HG03457 (cell line): ENCODE measurements around the gene EP400.

Source experiments
- ATAC-seq: cut with Tn5 transposase; IDR thresholded peaks from one replicate; pipeline ENCODE4 v1.9.1; 2021; ENCODE audit warnings: moderate number of reproducible peaks; ENCODE audit not compliant: unreplicated experiment

The EP400 gene

DNA sequence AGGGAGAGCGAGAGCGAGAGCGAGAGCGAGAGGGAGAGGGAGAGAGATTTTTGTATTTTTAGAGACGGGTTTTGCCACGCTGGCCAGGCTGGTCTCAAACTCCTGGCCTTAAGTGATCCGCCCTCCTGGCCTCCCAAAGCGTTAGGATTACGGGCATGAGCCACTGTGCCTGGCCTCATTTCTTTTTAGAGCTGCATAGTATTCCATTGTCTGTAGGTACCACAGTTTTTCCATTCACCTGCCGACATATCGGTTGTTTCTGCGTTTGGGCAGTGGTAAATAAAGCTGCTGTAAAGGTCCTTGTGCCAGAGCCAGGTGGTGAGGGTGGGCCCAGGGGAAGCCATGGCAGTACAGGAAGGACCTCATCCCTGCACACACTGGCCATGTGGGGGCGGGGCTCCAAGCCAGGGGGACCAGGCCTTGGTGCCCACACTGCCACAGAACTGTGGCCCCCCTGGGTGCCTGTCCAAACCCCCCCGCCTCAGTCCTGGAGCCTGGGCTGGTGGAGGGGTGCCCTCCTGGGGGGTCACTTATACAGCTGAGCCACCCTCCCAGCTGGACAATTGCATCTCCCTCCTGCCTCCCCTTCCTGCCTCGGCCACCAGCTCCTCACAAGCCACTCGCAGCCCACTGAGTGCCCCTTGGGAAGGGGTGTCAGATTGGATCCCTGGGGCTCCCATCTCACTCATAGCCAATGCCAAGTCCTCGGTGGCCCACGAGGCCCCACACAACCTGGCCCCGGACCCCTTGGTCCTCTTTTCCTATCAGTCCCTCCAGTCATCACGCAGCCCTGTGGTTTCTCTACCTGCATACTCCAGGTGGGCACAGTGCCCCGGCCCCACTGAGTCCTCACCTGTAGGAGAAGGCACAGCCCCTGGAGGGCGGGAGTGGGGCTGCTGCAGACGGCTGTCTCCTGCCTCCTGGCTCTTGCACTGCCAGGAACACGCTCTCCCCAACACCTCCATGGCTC, 22.3 kb upstream of the EP400 start:
- no peak for ATAC-seq

DNA sequence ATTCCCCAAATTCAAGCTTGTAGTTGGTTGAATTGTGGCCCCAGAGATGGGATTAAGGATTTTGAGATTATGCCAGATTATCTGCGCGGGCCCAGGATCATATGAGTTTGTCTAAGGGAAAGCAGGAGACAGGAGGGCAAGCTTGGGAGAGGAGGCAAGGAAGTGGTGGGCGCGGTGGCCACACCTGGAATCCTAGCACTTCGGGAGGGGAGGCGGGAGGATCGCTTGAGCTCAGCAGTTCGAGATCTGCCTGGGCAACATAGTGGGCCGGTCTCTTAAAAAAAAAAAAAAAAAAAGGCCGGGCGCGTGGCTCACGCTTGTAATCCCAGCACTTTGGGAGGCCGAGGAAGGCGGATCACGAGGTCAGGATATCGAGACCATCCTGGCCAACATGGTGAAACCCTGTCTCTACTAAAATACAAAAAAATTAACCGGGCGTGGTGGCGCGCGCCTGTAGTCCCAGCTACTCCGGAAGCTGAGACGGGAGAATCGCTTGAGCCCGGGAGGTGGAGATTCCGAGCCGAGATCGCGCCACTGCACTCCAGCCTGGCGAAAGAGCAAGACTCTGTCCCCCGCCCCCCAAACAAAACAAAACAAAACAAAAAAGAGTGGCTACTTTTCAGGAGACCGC, 21.5 kb upstream of the EP400 start:
- no peak for ATAC-seq

DNA sequence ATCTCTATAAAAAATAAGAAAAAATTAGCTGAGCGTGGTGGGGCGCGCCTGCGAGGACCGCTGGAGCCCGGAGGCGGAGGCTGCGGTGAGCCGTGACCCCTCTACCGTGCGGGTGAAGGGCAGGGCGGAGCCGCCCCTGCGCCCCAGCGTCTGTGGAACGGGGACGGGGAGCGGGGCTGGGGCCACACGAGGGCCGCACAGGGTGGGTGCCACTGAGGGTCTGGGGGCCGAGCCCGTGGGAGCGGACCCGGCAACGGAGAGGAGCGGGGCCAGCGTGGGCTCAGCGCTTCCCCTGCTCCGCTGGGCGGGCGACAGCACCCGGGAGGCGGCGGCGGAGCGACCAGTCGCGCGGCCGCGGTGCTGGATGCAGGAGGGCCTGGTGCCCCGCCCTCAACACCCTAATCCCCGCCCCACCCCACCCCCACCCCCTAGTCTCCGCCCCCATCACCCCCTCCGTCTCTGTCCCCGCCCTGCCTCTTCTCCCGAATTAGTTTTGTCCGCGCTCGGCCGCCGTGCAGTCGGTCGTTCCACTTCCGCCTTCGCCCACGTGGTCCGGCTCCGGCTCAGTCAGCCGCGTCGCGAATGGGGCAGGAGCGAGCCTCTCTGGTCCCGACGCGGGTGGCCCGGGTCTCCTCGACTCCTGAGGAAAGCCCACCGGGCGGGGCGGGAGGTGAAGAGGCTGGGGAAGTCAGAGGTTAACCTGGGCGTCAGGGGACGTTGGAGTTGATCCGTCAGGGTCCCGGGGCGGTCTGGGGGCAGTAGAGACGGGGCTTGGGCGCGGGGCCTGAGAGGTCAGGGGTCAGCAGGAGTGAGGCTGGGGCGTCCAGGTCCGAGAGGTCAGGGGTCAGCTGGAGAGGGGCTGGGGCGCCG, 20.8 kb upstream of the EP400 start, which contains the start of gene PUS1:
Gene PUS1 (plus strand): TSS at position 566 of the 870 bp plus-strand sequence. CDS start 447 bp downstream, outside the sequence.
- ATAC-seq = peak; percentile 53

DNA sequence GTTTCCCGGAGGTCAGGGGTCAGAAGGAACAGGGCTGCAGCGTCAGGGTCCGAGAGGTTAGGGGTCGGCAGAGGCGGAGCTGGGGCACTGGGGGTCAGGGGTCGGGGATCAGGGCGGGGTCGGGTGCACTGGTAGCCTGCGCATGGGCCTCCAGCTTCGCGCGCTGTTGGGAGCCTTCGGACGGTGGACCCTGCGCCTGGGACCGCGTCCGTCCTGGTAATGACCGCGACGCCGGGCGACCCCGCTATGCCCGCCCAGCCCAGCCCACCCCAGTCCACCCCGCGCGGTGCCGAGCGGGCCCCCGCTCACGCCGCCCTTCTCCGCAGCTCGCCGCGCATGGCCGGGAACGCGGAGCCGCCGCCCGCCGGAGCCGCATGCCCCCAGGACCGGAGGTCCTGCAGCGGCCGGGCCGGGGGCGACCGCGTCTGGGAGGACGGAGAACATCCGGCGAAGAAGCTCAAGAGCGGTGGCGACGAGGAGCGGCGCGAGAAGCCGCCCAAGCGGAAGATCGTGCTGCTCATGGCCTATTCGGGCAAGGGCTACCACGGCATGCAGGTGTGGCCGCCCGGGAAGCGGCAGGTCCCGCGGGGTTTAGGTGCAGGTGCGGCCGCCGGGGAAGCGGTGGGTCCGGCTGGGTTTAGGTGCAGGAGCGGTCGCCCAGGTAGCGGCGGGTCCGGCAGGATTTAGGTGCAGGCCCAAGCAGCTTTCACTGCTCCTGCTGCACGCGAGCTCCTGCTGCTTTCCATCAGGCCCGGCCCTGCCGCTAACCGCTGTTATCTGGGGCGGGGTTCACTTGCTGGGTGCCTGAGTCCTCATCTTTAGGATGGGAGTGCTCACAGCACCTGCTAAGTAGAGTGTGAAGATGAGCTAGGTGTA, 19.9 kb upstream of the EP400 start:
- no peak for ATAC-seq

DNA sequence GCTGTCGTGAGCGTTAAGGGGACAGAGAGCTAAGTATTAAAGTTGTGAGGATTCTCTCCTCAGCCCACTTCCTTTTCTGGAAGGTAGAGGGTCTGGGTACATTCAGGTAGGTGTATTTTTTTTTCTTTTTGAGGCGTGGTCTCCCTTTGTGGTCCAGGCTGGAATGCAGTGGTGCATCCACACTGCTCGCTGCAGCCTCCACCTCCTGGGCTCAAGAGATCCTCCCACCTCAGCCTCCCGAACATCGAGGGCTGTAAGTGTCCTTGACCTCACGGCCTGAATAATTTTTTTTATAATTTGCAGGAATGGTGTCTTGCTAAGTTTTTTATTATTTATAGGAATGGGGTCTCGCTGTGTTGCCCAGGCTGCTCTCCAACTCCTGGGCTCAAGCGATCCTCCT, 19.2 kb upstream of the EP400 start:
- ATAC-seq = no peak

DNA sequence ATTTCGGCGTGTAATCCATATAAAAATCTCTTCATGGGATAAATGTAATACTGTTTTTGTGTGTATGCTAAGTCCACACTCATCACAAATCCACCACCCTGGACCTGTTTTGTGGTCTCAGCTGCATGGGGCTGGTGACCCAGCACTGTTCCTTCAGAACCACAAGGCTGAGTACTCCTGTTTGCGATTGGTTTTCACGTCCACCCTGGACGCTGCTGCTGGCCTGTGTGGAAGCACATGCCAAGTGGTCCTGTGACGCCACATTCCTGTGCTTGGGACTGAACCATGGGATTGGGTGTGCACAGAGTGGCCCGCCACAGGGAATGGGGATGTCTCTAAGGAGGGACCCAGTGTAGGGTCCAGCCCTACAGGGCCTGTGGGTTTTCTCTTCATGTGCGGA, 16.4 kb upstream of the EP400 start:
- no peak for ATAC-seq

DNA sequence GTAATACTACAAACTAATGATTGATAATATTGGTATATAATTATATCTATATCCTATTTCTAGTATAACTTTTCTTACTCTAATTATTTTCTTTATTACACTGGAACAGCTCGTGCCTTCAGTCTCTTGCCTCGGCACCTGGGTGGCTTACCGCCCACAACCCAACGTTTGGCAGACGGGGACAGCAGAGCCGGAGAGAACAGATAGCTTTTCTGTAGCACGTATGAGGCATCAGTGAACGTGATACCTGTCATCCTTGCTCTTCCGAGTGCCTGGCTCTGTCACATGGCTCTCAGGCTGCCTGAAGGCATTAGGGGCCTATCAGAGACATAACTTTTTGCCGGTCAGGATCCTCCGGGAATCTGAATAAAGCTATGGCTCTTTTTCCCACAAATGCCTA, 15.2 kb upstream of the EP400 start:
- ATAC-seq = no peak

DNA sequence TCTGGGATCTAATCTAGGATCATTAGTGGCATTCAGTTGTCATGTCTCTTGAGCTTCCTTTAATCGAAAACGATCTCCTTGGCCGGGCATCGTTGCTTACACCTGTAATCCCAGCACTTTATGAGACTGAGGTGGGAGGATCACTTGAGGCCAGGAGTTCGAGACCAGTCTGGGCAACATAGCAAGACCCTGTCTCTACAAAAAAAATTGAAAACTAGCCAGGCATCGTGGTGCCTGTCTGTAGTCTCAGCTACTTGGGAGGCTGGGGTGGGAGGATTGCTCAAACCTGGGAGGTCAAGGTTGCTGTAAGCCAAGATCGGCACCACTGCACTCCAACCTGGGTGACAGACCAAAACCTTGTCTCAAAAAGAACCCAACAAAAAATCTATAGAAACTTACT, 11.7 kb upstream of the EP400 start:
- ATAC-seq = no peak

DNA sequence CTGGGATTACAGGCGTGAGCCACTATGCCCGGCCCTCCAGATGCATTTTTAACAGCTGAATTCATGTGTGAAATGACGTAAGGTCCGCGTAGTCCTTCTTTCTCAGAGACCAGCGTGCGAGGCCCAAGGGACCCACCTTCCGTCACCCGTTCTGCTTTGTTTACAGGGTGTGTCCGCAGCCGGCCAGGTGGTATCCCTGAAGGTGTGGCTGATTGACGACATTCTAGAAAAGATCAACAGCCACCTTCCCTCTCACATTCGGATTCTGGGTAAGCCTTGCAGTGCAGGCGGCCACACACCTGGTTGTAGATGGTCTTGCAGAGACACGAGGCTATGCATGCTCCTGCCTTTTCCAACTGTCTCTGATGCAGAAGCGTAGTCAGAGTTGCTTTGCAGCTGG, 10.7 kb upstream of the EP400 start:
- no peak for ATAC-seq

DNA sequence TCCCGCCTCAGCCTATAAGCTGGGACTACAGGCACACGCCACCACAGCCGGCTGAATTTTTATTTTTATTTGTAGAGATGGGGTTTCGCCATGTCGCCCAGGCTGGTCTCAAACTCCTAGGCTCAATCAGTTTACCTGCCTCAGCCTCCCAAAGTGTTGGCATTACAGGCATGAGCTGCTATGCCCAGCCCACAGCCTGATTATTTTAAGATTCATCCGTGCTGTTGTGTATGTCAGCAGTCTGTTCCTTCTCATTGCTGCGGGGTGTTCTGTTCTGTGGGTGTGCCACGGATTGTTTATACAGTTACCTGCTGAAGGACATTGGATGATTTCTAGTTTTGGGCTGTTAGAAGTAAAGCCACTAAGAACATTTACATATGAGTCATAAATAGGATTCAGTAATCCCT, 9.6 kb upstream of the EP400 start:
- ATAC-seq = no peak

DNA sequence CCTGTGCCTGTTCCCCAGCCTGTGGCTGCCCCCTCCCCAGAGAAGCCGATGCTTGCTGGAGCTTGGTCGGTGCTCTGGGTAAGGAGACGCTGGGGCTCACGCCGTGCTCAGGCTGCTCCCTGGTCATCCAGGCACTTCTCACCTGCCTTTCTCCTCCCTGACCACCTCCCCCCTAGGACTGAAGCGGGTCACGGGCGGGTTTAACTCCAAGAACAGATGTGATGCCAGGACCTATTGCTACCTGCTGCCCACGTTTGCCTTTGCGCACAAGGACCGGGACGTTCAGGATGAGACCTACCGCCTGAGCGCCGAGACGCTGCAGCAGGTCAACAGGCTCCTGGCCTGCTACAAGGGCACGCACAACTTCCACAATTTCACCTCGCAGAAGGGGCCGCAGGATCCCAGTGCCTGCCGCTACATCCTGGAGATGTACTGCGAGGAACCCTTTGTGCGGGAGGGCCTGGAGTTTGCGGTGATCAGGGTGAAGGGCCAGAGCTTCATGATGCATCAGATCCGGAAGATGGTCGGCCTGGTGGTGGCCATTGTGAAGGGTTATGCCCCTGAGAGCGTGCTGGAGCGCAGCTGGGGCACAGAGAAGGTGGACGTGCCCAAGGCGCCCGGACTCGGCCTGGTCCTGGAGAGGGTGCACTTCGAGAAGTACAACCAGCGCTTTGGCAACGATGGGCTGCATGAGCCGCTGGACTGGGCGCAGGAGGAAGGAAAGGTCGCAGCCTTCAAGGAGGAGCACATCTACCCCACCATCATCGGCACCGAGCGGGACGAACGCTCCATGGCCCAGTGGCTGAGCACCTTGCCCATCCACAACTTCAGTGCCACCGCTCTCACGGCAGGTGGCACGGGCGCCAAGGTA, 8.4 kb upstream of the EP400 start:
- no peak for ATAC-seq

DNA sequence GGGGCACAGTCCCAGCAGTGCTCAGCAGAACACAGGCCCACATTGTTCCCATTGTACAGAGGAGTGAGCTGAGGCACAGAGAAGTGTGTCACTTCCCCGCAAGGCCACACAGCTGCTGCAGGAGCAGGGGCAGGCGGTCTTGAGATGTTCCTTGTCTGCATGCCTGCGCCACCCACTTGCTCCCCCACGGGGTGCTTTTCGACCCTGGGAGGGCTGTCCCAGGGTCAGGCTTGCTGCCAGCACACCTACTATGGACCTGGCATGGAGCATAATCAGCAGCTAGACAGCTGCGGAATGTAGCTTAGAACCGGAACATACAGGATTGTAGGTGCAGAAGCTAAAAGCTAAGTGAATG, 7.8 kb upstream of the EP400 start:
- no peak for ATAC-seq

DNA sequence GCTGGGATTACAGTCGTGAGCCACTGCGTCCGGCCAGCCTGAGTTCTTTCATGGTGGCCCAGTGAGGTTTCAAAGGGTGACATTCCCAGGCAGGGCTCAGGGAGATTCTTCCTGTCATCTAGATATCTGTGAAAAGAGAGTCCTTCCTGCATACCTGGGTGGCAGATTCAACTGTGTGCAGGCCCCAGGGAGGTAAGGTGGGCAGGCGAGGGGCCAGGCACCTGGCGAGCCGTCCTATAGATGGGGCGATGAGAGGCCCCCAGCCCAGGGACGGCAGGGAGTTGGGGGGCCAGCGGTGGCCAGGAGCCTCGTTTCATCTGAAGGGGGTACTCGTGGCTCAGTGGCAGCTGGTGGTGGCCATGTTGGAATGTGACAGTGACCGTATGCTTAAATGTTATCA, 7.1 kb upstream of the EP400 start:
- ATAC-seq = no peak

DNA sequence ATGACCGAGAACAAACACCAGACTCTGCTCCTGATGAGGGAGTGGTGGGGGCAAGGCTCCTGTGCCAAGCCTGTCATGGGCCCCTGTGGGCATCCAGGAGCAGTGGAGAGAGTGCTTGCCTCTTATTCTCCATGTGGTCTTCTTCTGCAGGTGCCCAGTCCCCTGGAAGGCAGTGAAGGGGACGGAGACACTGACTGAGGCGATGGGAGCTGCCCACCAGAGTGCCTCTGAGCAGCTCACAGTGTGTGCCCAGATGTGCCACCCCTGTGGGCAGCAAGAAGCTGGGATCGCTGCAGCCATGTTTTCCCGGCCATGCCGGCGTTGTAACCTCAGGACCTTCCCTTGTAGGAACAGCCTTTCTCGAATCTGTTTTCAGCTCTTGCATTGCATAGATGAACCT, 6.4 kb upstream of the EP400 start:
- no peak for ATAC-seq

DNA sequence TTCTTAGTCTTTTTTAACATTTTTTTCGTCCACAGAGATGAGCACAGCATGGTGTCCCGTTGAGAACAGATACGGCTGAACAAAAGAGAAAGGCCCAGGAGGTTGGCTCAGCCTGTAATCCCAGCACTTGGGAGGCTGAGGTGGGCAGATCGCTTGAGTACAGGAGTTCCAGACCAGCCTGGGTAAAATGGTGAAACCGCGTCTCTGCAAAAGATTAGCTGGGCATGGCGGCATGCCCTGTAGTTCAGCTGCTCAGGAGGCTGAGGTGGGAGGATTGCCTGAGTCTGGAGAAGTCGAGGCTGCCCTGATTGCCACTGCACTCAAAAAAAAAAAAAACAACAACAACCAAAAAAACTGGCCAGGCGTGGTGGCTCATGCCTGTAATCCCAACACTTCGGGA, 5.9 kb upstream of the EP400 start:
- no peak for ATAC-seq

DNA sequence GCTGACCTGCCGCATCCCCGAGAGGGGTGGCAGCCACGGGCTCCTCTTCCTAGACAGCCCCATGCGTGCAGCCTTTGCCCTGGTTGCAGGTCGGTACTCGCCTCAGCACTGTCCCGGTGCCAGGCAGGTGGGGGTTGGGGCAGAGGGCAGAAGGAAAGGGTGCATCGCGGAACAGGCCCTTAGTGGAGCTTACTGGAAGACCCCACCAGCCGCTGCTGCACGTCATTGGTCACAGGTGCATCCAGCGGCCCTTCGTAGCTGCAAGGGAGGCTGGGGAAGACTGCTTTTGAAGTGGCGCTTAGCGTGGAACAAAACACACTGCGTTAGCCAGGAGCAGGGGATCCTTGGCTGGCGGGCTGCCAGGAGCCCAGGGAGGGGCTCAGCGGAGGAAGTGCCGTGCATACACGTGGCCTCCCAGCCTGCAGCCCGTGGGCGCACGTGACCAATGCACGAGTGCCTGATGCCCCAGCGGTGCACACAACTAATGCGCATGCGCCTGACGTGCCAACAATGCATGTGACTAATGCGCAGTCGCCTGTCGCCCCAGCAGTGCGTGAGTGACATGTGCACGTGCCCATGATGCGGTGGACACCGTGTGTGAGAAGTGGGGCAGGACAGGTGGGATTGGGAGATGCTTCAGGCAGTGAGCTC, 5.0 kb upstream of the EP400 start:
- ATAC-seq = no peak

DNA sequence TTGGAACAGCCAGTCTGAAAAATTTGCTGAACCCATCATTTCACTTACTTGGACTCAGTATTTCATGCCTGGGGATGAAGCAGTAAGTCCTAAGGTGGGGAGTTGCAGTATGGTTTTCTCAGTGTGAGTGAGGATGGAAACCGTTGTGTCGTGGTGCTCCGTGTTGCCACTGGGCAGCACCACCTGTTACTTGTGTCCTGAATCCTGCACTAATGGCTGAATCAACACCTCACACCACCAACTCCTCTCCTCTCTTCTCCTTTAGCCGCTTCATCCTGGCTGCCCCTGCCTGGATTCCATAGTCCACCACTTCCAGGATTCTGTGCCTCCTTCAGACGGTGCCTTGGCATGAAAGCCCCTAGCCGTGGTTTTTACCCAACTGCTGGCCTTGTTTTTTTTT, 3.0 kb upstream of the EP400 start:
- no peak for ATAC-seq

DNA sequence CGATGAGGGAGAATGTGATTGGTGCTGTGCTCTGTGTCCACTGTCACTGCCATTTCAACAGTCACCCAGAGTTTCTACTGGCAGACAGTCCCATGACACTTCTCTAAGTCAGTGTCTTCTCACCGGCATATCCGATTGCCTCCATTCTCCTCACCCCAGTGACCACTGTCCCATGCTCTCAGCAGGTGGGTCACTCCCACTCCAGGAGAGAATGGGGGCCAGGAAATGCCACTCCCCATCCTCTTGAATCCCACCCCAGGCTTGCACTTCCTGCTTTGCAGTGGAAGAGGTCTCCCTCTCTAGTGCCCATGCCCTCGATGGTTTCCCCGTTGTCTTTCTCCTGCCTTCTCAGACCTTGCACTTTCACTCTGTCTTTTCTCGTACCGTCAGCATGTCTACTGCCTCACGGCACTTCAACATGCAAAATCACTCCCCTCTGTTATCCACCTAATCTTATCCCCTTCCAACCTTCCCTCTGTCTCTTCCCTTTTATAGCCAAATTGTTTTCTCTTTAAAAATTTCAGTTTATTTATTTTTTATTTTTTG, 2.2 kb upstream of the EP400 start:
- no peak for ATAC-seq
